Thymus (tissue), 11 donors: ENCODE measurements around the gene IMMP1L. TPM values are rescaled to one million over a fixed set of nuclear protein-coding genes. Genes with fewer than 3 reads are reported as not detected.

Experiments
- DNase-seq, 9 donors: peaks; one replicate each; pipeline ENCODE4 v3.0.0-alpha.2; 2013; ENCODE audit warnings: low spot score in 9 of 9, low read depth in 6 of 9, missing footprints in 1 of 9
- H3K27ac ChIP-seq, 2 donors: one replicate each; pipeline ENCODE4 v1.5.1; 2013; ENCODE audit warnings: control low read depth in 1 of 2, low read depth in 1 of 2, low read length in 1 of 2, mild to moderate bottlenecking in 1 of 2, moderate library complexity in 1 of 2
- H3K27me3 ChIP-seq, 2 donors: one replicate each; pipeline ENCODE4 v1.5.1; 2013; ENCODE audit warnings: low read length in 1 of 2; ENCODE audit not compliant: control insufficient read depth in 2 of 2, insufficient read depth in 1 of 2
- H3K36me3 ChIP-seq, 2 donors: one replicate each; pipeline ENCODE4 v1.5.1; 2013; ENCODE audit warnings: low read length in 1 of 2, mild to moderate bottlenecking in 1 of 2, moderate library complexity in 1 of 2; ENCODE audit not compliant: control insufficient read depth in 2 of 2, insufficient read depth in 2 of 2
- H3K4me1 ChIP-seq, 2 donors: one replicate each; pipeline ENCODE4 v1.5.1; 2013; ENCODE audit warnings: low read length in 2 of 2; ENCODE audit not compliant: control insufficient read depth in 2 of 2, insufficient read depth in 2 of 2
- H3K4me3 ChIP-seq, 2 donors: one replicate each; pipeline ENCODE4 v1.5.1; 2013; ENCODE audit warnings: low read length in 2 of 2, control low read depth in 1 of 2, mild to moderate bottlenecking in 1 of 2
- H3K9me3 ChIP-seq, 2 donors: one replicate each; pipeline ENCODE4 v1.5.1; 2013; ENCODE audit warnings: low read length in 1 of 2, mild to moderate bottlenecking in 1 of 2; ENCODE audit not compliant: control insufficient read depth in 2 of 2, insufficient read depth in 1 of 2
- WGBS: extraction: QIAGEN DNeasy Blood & Tissue Kit; methylation state at CpG from one replicate; pipeline ENCODE4 v1.1.7; 2013; 5-methylcytosine and 5-hydroxymethylcytosine counted together
- polyA plus RNA-seq: library from polyadenylated mRNA; stranded (reverse); fragments of 200-250 nt; gene quantifications from one replicate; pipeline ENCODE4 v1.2.3, GENCODE V29; 2013
- total RNA-seq: library from RNA; stranded (reverse); fragments of 120-200 nt; gene quantifications from one replicate; pipeline ENCODE4 v1.2.4, GENCODE V29; 2013
- donor health status: healthy.

Gene IMMP1L
- total and polyA plus RNA-seq, 2 donors, result 48.6 to 69.0 TPM

- Histone ChIP-seq H3K4me3 (no peak overlapping the region), H3K9me3 (no peaks in the 10 kb centered on the region), H3K36me3 (no peaks in the 10 kb centered on the region), H3K27me3 (no peaks in the 10 kb centered on the region), H3K4me1 (no peaks in the 10 kb centered on the region), H3K27ac (no peak overlapping the region)
- peak in 8 of 9 donors; percentile 2 to 49 (median 10) for DNase-seq
- WGBS, result 65% methylated on average over 5 of the region's 5 CpGs
Measured at GRCh38 chr11:31397239-31397834, 112.1 kb downstream of the IMMP1L start.

GRCh38 chr11:31387379-31387778, 122.0 kb downstream of the IMMP1L start:
- no peaks in the 10 kb centered on the region for H3K27me3 ChIP-seq
- 91% methylated on average over 2 of the region's 2 CpGs for WGBS
- no peak for DNase-seq
- no peaks in the 10 kb centered on the region for H3K4me1 ChIP-seq
- H3K27ac ChIP-seq, result no peak overlapping the region
- H3K9me3 ChIP-seq, result no peaks in the 10 kb centered on the region
- no peaks in the 10 kb centered on the region for H3K36me3 ChIP-seq
- no peak overlapping the region for H3K4me3 ChIP-seq

GRCh38 chr11:31383116-31383515, 126.3 kb downstream of the IMMP1L start:
- Histone ChIP-seq H3K27me3 (no peaks in the 10 kb centered on the region), H3K27ac (no peak overlapping the region), H3K36me3 (no peaks in the 10 kb centered on the region), H3K4me3 (no peak overlapping the region), H3K4me1 (no peaks in the 10 kb centered on the region), H3K9me3 (no peaks in the 10 kb centered on the region)
- 96% methylated on average over 1 of the region's 1 CpG for WGBS
- no peak for DNase-seq

Other genes starting within 250 kb of the IMMP1L start
- gene DCDC1, start 139.9 kb downstream of the IMMP1L start, total RNA-seq, result 0.28 TPM
- gene DCDC1, start 139.9 kb downstream of the IMMP1L start, polyA plus RNA-seq, result 0.25 TPM
- gene DNAJC24, start 139.8 kb downstream of the IMMP1L start, total RNA-seq, result 12.1 TPM
- 8.8 TPM for gene DNAJC24, start 139.8 kb downstream of the IMMP1L start, polyA plus RNA-seq
- gene ELP4, start 145 bp upstream of the IMMP1L start, total RNA-seq, result 26.8 TPM
- 20.6 TPM for gene ELP4, start 145 bp upstream of the IMMP1L start, polyA plus RNA-seq